Measurements from ENCODE around the gene ANTKMT.

Gene ANTKMT

DNA sequence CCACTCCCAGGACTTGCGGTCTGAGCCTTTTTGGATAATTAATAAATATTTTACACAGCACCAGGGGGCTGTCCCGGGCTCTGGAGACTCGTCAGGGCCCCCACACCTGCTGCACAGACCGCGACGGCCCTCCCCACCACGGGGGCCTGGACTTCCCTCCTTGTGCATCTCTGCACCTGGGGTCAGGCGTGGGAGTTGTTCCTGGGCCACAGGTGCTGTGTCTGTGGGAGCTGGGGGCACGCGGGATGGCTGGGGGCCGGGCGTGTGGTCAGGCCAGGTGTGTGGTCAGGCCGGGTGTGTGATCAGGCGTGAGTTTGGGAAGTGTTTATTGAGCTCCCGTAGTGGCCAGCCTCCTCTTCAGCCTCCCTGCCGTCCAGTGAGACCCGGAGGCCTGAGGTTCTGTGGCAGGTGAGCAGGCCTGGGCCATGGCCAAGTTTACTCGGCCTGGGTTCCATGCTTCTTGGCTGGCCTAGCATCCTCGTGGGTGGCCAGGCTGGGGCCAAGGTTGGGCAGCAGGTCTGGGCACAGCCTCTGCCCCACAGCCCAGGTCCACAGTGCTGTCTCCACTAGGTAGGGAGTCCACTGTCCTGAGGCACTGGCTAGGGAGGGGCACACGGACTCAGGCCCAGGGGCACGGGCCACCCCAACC, 42.6 kb upstream of the ANTKMT start:
- Mint-ChIP-seq H3K4me3 (no peak overlapping the region), H3K9me3 (no peaks in the 10 kb centered on the region), H3K4me1 (peaks cover 18% of the 10 kb centered on the region), H3K27me3 (peaks cover 8% of the 10 kb centered on the region), H3K36me3 (peaks cover 6% of the 10 kb centered on the region), H3K27ac (no peak overlapping the region)
- ATAC-seq (ENCODE audit: low read depth) (no peak), DNase-seq (ENCODE audit: low spot score in 2 of 2) (no peak)

DNA sequence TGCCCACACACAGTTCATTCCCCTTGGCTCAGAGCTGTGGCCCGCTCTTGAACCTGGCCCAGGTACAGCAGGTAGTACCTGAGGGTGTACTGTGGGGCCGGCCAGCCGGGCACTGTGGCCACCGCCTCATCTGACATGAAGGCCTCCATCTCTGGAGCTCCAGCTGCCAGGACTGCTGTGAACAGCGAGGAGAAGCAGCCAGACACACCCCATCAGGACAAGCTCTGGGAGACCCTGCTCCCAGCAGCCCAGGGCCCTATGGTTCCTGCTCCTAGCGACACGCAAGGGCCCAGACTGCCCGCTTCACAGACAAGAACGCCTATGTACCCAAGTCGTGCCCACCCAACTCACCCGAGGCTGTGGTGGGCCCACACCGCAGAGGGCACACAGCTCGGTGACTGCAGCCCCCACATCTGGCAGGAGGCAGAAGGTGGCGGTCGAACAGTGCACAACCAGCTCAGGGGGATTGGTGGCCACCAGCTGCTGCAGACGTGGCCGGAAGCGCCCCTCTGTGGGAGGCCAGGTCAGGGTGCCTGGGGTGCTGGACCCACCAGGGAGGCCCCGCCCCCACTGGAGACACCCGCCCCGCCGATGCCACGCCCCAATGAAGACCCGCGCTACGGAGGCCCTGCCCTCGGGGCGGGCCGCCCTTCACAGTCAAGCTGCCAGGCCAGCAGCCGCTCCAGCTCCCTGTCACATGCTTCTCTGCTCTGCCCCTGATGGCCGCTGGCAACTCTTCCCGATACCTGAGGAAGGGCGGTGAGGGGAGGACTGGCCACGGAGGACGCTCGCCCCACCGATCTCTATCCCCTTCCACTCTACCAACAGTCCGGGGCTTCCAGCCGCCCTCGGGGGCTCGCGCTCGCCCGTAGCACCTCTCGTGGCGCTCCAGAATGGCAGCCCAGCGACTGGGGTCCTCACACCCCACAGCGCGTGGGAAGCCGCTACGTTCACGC, 41.8 kb upstream of the ANTKMT start:
- H3K4me1 Mint-ChIP-seq: peaks cover 18% of the 10 kb centered on the region
- no peak for ATAC-seq (ENCODE audit: low read depth)
- no peaks in the 10 kb centered on the region for H3K9me3 Mint-ChIP-seq
- no peak overlapping the region for H3K27ac Mint-ChIP-seq
- peak overlapping the region; percentile 84 for H3K4me3 Mint-ChIP-seq
- peaks cover 8% of the 10 kb centered on the region for H3K27me3 Mint-ChIP-seq
- no peak for DNase-seq (ENCODE audit: low spot score in 2 of 2)
- H3K36me3 Mint-ChIP-seq: peaks cover 6% of the 10 kb centered on the region

DNA sequence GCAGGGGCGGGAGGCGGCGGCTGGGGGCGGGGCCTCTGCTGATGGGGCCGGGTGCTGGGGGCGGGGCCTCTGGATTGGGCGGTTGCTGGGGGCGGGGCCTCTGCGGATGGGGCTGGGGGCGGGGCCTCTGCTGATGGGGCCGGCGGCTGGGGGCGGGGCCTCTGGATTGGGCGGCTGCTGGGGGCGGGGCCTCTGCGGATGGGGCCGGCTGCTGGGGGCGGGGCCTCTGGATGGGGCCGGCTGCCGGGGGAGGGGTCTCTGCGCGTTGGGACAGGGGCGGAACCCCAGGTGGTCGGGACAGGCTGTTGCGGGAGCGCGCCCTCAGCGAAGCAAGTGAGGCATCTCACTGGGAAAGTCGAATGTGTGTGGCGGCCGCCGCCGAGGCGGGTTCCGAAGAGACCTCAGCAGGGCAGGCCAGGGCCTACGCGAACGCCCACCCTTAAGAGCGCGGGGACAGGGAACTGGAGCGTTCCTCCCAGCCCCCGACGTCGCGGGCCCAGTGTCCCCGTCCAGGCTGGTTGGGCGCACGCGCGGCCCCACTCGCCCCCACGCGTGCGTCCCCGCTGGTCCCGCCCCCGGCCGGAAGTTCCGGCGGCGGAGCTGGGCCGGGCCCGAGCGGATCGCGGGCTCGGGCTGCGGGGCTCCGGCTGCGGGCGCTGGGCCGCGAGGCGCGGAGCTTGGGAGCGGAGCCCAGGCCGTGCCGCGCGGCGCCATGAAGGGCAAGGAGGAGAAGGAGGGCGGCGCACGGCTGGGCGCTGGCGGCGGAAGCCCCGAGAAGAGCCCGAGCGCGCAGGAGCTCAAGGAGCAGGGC, 40.9 kb upstream of the ANTKMT start, which contains the start of gene STUB1:
TSS of gene STUB1 (plus strand) at position 597 of the 811 bp plus-strand sequence. CDS start at position 713, 116 bp downstream.
- H3K9me3 Mint-ChIP-seq: no peaks in the 10 kb centered on the region
- H3K4me3 Mint-ChIP-seq: peak within 1 kb of the TSS; percentile 85
- H3K27ac Mint-ChIP-seq: no peak within 1 kb of the TSS
- peaks cover 5% of the 10 kb centered on the region for H3K27me3 Mint-ChIP-seq
- peaks cover 6% of the 10 kb centered on the region for H3K36me3 Mint-ChIP-seq
- peak; percentile 84 to 85 for DNase-seq (ENCODE audit: low spot score in 2 of 2)
- peaks cover 15% of the 10 kb centered on the region for H3K4me1 Mint-ChIP-seq
- peak; percentile 50 for ATAC-seq (ENCODE audit: low read depth)

DNA sequence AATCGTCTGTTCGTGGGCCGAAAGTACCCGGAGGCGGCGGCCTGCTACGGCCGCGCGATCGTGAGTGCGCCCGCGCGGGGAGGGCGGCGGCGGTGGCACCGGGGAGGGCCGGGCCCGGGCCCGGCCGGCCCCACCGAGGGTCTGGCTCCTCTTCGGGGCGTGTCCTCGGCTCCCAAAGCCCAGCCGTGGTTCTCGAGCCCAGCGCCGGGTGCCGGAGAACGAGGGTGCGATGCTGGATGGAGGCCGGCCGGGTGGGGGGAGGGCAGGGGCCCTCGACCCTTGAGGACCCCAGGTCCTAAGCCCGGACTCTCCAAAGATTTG, 40.4 kb upstream of the ANTKMT start:
- peaks cover 11% of the 10 kb centered on the region for H3K4me1 Mint-ChIP-seq
- peak overlapping the region; percentile 73 for H3K4me3 Mint-ChIP-seq
- peaks cover 1% of the 10 kb centered on the region for H3K27me3 Mint-ChIP-seq
- H3K27ac Mint-ChIP-seq: no peak overlapping the region
- no peak for ATAC-seq (ENCODE audit: low read depth)
- H3K36me3 Mint-ChIP-seq: peaks cover 4% of the 10 kb centered on the region
- no peaks in the 10 kb centered on the region for H3K9me3 Mint-ChIP-seq
- no peak for DNase-seq (ENCODE audit: low spot score in 2 of 2)

DNA sequence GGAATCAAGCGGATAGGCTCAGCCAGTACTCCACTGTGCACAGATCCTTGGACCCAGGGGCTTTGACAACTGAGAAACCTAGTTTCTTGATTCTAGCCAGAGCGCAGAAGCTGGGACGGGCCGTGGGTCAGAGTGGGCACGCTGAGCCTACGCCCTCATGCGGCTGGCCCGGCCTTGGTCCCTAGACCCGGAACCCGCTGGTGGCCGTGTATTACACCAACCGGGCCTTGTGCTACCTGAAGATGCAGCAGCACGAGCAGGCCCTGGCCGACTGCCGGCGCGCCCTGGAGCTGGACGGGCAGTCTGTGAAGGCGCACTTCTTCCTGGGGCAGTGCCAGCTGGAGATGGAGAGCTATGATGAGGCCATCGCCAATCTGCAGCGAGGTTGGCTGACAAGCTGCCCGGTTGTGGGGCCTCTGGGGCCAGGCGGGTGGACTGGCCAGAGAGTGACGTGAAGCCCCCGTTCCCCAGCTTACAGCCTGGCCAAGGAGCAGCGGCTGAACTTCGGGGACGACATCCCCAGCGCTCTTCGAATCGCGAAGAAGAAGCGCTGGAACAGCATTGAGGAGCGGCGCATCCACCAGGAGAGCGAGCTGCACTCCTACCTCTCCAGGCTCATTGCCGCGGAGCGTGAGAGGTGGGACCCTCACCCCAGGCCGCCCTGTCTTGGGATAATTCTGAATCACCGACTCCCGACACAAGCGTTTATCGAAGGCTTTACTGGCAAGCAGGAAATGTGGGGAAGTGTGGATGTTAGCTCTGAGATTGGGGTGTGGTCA, 39.8 kb upstream of the ANTKMT start:
- Mint-ChIP-seq H3K36me3 (peaks cover 4% of the 10 kb centered on the region), H3K27ac (no peak overlapping the region), H3K9me3 (no peaks in the 10 kb centered on the region), H3K27me3 (peaks cover 1% of the 10 kb centered on the region), H3K4me3 (peak overlapping the region; percentile 63), H3K4me1 (peaks cover 11% of the 10 kb centered on the region)
- DNase-seq (ENCODE audit: low spot score in 2 of 2) (no peak), ATAC-seq (ENCODE audit: low read depth) (no peak)

DNA sequence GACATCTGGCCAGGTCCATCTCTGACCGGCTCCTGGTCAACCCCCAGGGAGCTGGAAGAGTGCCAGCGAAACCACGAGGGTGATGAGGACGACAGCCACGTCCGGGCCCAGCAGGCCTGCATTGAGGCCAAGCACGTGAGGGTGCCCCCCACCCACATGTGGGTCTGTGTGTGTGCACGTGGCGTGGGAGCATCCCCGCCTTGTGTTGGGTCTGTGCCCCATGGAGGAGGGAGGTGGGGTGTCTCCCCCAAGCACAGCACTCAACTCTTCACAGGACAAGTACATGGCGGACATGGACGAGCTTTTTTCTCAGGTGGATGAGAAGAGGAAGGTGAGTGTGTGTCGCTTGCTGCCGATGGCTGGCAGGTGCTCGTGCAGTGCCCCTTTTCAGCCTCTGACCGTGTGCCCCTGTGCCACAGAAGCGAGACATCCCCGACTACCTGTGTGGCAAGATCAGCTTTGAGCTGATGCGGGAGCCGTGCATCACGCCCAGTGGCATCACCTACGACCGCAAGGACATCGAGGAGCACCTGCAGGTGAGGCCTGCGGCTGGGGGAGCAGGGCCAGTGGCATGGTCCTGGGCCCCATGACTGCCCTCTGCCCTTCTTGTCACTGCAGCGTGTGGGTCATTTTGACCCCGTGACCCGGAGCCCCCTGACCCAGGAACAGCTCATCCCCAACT, 39.1 kb upstream of the ANTKMT start:
- H3K27me3 Mint-ChIP-seq: peaks cover 1% of the 10 kb centered on the region
- H3K36me3 Mint-ChIP-seq: peaks cover 4% of the 10 kb centered on the region

DNA sequence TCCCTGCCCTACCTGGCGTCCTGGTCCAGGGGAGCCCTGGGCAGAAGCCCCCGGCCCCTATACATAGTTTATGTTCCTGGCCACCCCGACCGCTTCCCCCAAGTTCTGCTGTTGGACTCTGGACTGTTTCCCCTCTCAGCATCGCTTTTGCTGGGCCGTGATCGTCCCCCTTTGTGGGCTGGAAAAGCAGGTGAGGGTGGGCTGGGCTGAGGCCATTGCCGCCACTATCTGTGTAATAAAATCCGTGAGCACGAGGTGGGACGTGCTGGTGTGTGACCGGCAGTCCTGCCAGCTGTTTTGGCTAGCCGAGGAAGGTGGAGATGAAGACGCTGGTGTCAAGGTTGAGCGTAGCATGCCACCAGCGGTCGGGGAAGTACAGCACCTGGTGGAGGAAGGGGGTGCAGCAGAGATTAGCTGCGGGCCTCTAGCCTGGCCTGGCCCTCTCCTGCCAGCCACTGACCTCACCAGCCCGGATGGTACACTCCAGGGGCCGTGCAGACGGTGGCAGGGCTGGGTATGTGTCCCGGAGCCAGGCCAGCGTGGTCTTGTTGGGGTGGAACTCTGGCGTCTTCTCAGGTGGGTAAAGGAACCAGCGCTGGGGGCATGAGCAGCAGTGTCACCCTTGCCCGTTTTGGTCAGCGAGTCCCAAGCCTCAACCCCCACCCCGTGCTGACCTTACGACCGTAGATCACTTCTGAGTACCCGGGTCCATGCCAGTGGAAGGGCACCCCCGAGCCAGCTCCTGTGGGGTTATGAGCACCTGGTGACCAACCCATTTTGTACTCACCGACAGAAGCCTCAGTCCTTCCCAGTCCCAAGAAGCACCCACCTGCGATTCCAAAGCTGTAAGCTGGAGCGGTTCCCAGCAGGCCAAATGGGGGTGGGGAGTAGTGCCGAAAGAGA, 38.2 kb upstream of the ANTKMT start:
- ATAC-seq (ENCODE audit: low read depth) (no peak), DNase-seq (ENCODE audit: low spot score in 2 of 2) (no peak)
- peaks cover 1% of the 10 kb centered on the region for H3K27me3 Mint-ChIP-seq
- H3K9me3 Mint-ChIP-seq: no peaks in the 10 kb centered on the region
- H3K4me3 Mint-ChIP-seq: peak overlapping the region; percentile 77
- H3K27ac Mint-ChIP-seq: no peak overlapping the region
- peaks cover 11% of the 10 kb centered on the region for H3K4me1 Mint-ChIP-seq
- H3K36me3 Mint-ChIP-seq: peaks cover 4% of the 10 kb centered on the region

More for the DNA sequence above, 39.1 kb upstream of the ANTKMT start:
- no peak overlapping the region for H3K27ac Mint-ChIP-seq
- ATAC-seq (ENCODE audit: low read depth): no peak
- no peaks in the 10 kb centered on the region for H3K9me3 Mint-ChIP-seq
- no peak for DNase-seq (ENCODE audit: low spot score in 2 of 2)
- peaks cover 11% of the 10 kb centered on the region for H3K4me1 Mint-ChIP-seq
- peak overlapping the region; percentile 63 for H3K4me3 Mint-ChIP-seq

DNA sequence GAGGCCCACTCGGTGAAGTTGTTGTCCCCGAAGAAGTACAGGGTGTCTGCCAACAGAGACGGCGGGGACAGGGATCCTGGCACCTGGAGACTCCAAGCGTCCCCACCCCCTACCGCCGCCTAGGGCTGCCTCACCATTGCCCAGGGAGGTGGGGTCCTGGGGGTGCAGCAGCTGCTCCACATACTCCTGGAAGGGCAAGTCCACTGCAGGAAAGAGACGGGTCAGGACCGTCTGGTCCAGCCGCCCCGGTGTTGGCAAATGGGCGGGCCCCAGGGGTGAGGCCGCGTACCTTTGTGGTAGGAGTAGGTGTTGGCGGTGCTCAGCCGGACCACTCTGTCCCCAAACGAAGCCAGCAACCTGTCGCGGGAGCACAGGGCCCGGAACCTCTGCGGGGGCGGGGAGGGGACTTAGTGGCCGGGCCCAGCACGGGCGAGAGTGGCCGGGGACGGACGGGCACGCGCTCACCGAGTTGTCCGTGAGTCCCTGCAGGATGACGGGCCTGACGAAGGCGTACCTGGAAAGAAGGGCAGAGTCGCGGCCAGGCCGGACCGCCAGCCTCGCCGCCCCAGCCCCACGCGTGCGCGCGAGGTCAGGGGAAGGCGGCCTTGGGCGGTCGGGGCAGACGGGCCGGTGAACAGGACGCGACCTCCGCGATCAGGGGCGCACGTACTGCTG, 37.4 kb upstream of the ANTKMT start:
- Mint-ChIP-seq H3K27ac (peak overlapping the region; percentile 75), H3K4me1 (peaks cover 9% of the 10 kb centered on the region), H3K36me3 (peaks cover 4% of the 10 kb centered on the region), H3K4me3 (peak overlapping the region; percentile 77), H3K27me3 (no peaks in the 10 kb centered on the region), H3K9me3 (no peaks in the 10 kb centered on the region)
- DNase-seq (ENCODE audit: low spot score in 2 of 2) (no peak), ATAC-seq (ENCODE audit: low read depth) (no peak)

DNA sequence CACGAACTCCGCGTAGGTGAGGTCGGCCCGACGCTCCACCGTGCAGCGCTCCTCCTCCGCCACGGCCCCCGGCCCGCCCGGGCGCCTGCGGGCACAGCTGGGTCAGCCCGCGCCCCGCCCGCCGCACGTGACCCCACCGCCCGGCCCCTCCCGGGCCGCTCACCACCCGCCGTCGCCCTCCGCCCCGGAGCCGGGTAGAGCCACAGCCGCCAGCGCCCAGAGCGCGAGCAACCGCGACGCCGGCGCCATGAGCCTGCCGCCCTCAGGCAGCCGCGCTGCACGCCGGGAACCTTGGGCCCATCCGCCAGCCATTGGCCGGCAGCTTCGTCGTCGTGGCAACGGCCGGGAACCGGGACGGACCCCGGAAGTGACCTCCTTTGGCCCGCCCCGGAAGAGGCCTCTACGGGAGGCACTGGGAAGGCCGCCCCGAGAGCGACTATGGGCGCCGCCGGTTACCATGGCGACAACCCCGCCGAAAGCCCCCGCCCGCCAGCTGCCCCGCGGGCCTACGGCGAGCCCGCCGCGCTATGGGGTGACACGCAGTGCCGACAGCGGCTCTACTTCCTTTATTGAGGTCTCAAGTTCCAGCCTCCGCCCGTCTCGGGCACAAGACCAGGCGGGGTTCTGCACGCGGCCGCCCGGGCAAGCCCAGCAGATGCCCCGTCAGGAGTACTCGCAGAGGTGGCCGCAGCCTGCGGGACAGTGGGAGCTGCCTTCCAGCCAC, 36.7 kb upstream of the ANTKMT start, which contains the start of gene JMJD8:
TSS of gene JMJD8 (minus strand) at position 264 of the 724 bp plus-strand sequence. CDS start at position 249, 15 bp downstream.
- Mint-ChIP-seq H3K4me3 (peak within 1 kb of the TSS; percentile 85), H3K9me3 (no peaks in the 10 kb centered on the region), H3K27ac (peak within 1 kb of the TSS; percentile 75), H3K36me3 (peaks cover 4% of the 10 kb centered on the region), H3K27me3 (no peaks in the 10 kb centered on the region), H3K4me1 (peaks cover 10% of the 10 kb centered on the region)
- peak; percentile 78 for ATAC-seq (ENCODE audit: low read depth)
- DNase-seq (ENCODE audit: low spot score in 2 of 2): peak; percentile 95 to 97

DNA sequence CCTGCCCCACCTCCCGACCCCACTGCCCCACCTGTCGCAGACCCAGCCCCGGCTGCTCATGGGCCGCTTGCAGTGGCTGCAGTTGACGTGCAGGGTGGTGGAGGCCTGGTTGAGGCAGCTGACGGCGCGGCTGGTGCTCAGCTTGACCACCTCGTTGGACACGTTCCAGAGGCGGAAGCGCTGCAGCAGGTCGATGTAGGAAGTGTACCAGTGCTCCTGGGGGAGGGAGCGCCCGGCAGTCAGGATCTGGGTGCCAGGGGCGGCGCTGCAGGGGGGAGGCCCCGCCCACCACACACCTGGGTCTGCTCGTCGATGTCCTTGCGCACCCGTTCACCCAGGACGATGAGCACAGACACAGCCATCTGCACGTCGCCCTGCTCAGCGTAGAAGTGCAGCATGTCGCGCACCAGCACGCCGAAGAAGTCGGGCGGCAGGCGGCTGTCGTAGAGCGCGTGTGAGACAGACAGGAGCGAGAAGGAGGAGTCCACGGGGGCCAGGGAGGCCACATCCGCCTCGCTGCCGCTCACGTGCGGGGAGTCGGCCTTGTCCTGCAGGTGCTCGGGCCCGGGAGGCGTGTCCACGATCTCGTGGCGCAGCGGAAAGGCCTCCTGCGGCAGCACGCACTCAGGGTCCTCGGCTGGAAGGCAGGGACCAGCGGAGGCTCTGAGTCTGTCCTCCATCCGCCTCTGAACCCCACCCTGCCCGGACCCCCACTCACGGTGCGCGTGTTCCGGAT, 35.8 kb upstream of the ANTKMT start:
- H3K4me3 Mint-ChIP-seq: no peak overlapping the region
- H3K27me3 Mint-ChIP-seq: no peaks in the 10 kb centered on the region
- H3K27ac Mint-ChIP-seq: no peak overlapping the region
- peaks cover 4% of the 10 kb centered on the region for H3K36me3 Mint-ChIP-seq
- no peak for DNase-seq (ENCODE audit: low spot score in 2 of 2)
- peaks cover 13% of the 10 kb centered on the region for H3K4me1 Mint-ChIP-seq
- no peak for ATAC-seq (ENCODE audit: low read depth)
- H3K9me3 Mint-ChIP-seq: no peaks in the 10 kb centered on the region

DNA sequence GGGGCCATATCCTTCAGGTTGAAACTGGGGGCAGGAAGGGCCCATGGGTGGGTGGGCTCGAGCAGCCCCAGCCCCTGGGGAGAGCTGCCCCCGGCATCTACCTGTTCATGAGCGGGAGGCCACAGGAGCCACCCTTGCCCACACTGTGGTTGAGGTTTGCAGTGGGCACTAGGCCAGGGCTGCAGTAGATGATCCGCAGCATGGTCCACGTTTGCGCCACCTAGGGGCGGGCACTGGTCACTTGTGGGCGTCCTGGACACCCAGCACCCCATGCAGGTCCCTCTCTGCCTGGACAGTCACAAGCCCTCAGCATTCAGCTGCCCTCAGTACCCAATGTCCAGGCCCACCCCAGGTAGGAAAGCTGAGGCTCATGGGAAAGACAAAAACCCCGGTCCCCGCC, 35.0 kb upstream of the ANTKMT start:
- Mint-ChIP-seq H3K27ac (no peak overlapping the region), H3K4me1 (peaks cover 17% of the 10 kb centered on the region), H3K27me3 (no peaks in the 10 kb centered on the region), H3K9me3 (no peaks in the 10 kb centered on the region), H3K4me3 (peak overlapping the region; percentile 58), H3K36me3 (peaks cover 4% of the 10 kb centered on the region)
- DNase-seq (ENCODE audit: low spot score in 2 of 2) (no peak), ATAC-seq (ENCODE audit: low read depth) (no peak)

Measured in memory B cell (primary cell).